Measurements from ENCODE around the gene DLGAP4.

Gene DLGAP4

GRCh38 chr20:36384022-36384619 is 78.0 kb downstream of the DLGAP4 start:
- H3K4me3 Mint-ChIP-seq, result no peak overlapping the region
- H3K27ac Mint-ChIP-seq, result no peak overlapping the region
- H3K9me3 Mint-ChIP-seq, result no peaks in the 10 kb centered on the region
- peaks cover 44% of the 10 kb centered on the region for H3K27me3 Mint-ChIP-seq (ENCODE audit: low read depth, poor library complexity)
- peak; percentile 88 for DNase-seq
- no peaks in the 10 kb centered on the region for H3K36me3 Mint-ChIP-seq (ENCODE audit: low read depth)
- TF ChIP-seq CTCF (IDR thresholded peaks at IDR 0.05), result peak; percentile 7
- H3K4me1 Mint-ChIP-seq, result no peaks in the 10 kb centered on the region

GRCh38 chr20:36385503-36385902 is 79.4 kb downstream of the DLGAP4 start:
- Mint-ChIP-seq H3K4me1 (no peaks in the 10 kb centered on the region), H3K27ac (no peak overlapping the region), H3K36me3 (ENCODE audit: low read depth) (no peaks in the 10 kb centered on the region), H3K27me3 (ENCODE audit: low read depth, poor library complexity) (peaks cover 46% of the 10 kb centered on the region), H3K9me3 (no peaks in the 10 kb centered on the region), H3K4me3 (no peak overlapping the region)
- no peak for DNase-seq
- TF ChIP-seq CTCF (IDR thresholded peaks at IDR 0.05), result no peak

DNA sequence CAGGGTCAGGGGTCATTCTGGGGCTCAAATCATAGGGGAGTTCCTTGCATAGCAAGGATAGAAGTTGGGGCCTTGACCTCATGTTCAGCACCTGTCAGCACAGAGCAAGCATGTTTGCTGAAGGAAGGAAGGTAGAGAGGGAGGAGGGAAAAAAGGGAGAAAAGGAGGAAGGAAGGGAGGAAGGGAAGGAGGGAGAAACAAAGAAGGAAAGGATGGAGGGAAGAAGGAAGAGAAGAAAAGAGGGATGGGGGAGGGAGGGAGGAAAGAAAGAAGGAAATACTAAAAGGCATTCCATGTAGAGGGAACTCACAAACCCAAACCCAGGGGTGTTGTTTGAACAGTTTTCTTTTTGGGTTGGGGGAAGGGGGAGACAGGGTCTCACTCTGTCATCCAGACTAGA is 80.1 kb downstream of the DLGAP4 start:
- H3K9me3 Mint-ChIP-seq, result no peaks in the 10 kb centered on the region

DNA sequence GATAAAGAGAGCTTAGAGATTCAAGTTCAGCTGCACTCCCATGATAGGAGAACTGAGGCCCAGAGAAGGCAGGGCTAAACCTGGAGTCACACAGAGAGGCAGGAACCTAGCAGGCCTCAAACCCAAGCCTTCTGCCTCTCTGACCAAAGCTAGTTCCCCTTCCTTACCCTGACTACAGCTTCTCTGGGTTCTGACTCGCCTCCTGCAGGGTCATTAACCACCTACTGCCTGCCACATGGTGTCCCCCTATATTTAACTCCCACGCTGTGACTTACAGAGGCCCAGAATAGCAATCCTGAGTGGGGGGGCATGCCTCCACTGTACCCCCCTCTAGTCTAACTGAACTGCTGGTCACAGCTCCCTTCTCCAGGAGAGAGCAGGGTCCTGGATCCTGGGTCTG is 84.1 kb downstream of the DLGAP4 start:
- Mint-ChIP-seq H3K27ac (no peak overlapping the region), H3K36me3 (ENCODE audit: low read depth) (no peaks in the 10 kb centered on the region), H3K4me3 (no peak overlapping the region), H3K27me3 (ENCODE audit: low read depth, poor library complexity) (peaks cover 54% of the 10 kb centered on the region), H3K4me1 (peaks cover 6% of the 10 kb centered on the region), H3K9me3 (no peaks in the 10 kb centered on the region)
- no peak for TF ChIP-seq CTCF (IDR thresholded peaks at IDR 0.05)
- no peak for DNase-seq

More for the DNA sequence above, 80.1 kb downstream of the DLGAP4 start:
- DNase-seq, result no peak
- Mint-ChIP-seq H3K27me3 (ENCODE audit: low read depth, poor library complexity) (peaks cover 45% of the 10 kb centered on the region), H3K36me3 (ENCODE audit: low read depth) (no peaks in the 10 kb centered on the region), H3K27ac (no peak overlapping the region), H3K4me1 (no peaks in the 10 kb centered on the region), H3K4me3 (no peak overlapping the region)
- TF ChIP-seq CTCF (IDR thresholded peaks at IDR 0.05), result no peak

DNA sequence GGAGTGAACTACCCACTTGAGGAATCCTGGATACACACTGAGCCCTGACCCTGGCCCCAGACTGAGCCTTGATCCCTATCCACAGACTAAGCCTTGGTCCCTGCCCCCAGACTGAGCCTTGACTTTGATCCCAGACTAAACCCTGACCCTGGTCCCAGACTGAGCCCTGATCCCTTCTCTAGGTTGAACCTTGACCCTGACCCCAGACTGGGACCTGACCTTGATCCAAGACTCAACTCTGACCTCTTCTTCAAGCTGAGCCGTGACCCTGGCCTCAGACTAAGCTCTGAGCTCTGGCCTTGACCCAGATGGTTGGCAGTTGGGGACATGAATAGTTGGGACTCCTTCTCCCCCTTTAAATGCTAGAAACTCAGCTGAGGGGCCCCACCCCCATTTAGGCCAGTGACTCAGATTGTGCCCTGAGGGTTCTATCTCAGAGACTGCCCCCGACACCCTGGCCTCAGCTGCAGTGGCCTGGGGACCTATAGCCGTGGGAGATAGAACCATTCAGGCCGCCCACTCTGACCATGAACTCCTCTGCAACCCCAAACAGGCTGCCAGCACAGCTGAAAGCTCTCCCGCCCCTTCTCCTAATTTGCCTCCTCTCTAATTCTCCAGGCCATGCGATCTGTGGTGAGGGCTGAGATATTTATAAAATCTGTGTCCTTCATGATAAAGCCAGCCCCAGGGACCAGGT is 84.7 kb downstream of the DLGAP4 start:
- H3K4me3 Mint-ChIP-seq, result no peak overlapping the region
- H3K27ac Mint-ChIP-seq, result no peak overlapping the region
- peaks cover 6% of the 10 kb centered on the region for H3K4me1 Mint-ChIP-seq
- DNase-seq, result no peak
- no peaks in the 10 kb centered on the region for H3K36me3 Mint-ChIP-seq (ENCODE audit: low read depth)
- peaks cover 54% of the 10 kb centered on the region for H3K27me3 Mint-ChIP-seq (ENCODE audit: low read depth, poor library complexity)
- H3K9me3 Mint-ChIP-seq, result no peaks in the 10 kb centered on the region
- TF ChIP-seq CTCF (IDR thresholded peaks at IDR 0.05), result no peak

- peaks cover 6% of the 10 kb centered on the region for H3K4me1 Mint-ChIP-seq
- H3K27ac Mint-ChIP-seq, result no peak overlapping the region
- no peak for TF ChIP-seq CTCF (IDR thresholded peaks at IDR 0.05)
- H3K9me3 Mint-ChIP-seq, result no peaks in the 10 kb centered on the region
- no peak for DNase-seq
- no peak overlapping the region for H3K4me3 Mint-ChIP-seq
- H3K36me3 Mint-ChIP-seq (ENCODE audit: low read depth), result no peaks in the 10 kb centered on the region
- H3K27me3 Mint-ChIP-seq (ENCODE audit: low read depth, poor library complexity), result peaks cover 51% of the 10 kb centered on the region
These were observed 85.3 kb downstream of the DLGAP4 start for GRCh38 chr20:36391456-36391855.
